HepG2 (cell line): Measurements from ENCODE around the gene USP30. TPM values are rescaled to one million over a fixed set of nuclear protein-coding genes. Genes with fewer than 3 reads are reported as not detected.

Experiments
- ATF1 ChIP-seq: IDR thresholded peaks from 2 replicates; pipeline ENCODE4 v1.6.1; 2016; ENCODE audit warnings: mild to moderate bottlenecking, control low read depth
- DR1 ChIP-seq: sonication (generic); formaldehyde crosslinking; IDR thresholded peaks from 2 replicates; pipeline ENCODE4 v1.8.0; 2021; ENCODE audit warnings: mild to moderate bottlenecking, missing genetic modification reagents, inconsistent platforms
- FOXA3 ChIP-seq: IDR thresholded peaks from 2 replicates; pipeline ENCODE4 v1.6.1; 2016; ENCODE audit warnings: missing genetic modification reagents, missing compliant biosample characterization
- GABPB1 ChIP-seq: IDR thresholded peaks from 2 replicates; pipeline ENCODE4 v1.6.1; 2016; ENCODE audit warnings: mild to moderate bottlenecking, missing genetic modification reagents, moderate library complexity, missing compliant biosample characterization
- HMG20A ChIP-seq: IDR thresholded peaks from 2 replicates; pipeline ENCODE4 v1.6.1; 2016; ENCODE audit warnings: borderline replicate concordance
- HNRNPUL1 ChIP-seq: fragments of 200-400 bp; formaldehyde crosslinking; IDR thresholded peaks from 2 replicates; pipeline ENCODE4 v1.6.1; 2017; ENCODE audit warnings: low read depth, mild to moderate bottlenecking, low read length, moderate library complexity
- KDM4B ChIP-seq: sonication (generic); formaldehyde crosslinking; IDR thresholded peaks from 2 replicates; pipeline ENCODE4 v1.4.0; 2020; ENCODE audit warnings: missing genetic modification reagents
- KDM5A ChIP-seq: fragments of 200-600 bp; sonication (generic); IDR thresholded peaks from 2 replicates; pipeline ENCODE4 v1.7.0; 2018; ENCODE audit warnings: antibody characterized with exemption, mild to moderate bottlenecking, low read length, borderline replicate concordance
- MAFF ChIP-seq: IDR thresholded peaks from 2 replicates; pipeline ENCODE4 v1.6.1; 2011; ENCODE audit warnings: low read depth, low read length, improper control_type of control experiment
- MBD4 ChIP-seq: IDR thresholded peaks from 2 replicates; pipeline ENCODE4 v1.6.1; 2012; ENCODE audit warnings: low read length, inconsistent platforms, borderline replicate concordance
- MZF1 ChIP-seq: sonication (generic); formaldehyde crosslinking; IDR thresholded peaks from 2 replicates; pipeline ENCODE4 v1.8.1; 2023; ENCODE audit warnings: mild to moderate bottlenecking, missing genetic modification reagents, borderline replicate concordance
- NFE2 ChIP-seq: sonication (generic); formaldehyde crosslinking; IDR thresholded peaks from 2 replicates; pipeline ENCODE4 v1.4.0; 2020; ENCODE audit warnings: missing genetic modification reagents
- RELA ChIP-seq: sonication (generic); formaldehyde crosslinking; IDR thresholded peaks from 2 replicates; pipeline ENCODE4 v1.4.0; 2020; ENCODE audit warnings: missing genetic modification reagents
- RFX5 ChIP-seq: IDR thresholded peaks from 2 replicates; pipeline ENCODE4 v1.6.1; 2011; ENCODE audit warnings: low read depth, low read length, improper control_type of control experiment
- RXRB ChIP-seq: IDR thresholded peaks from 2 replicates; pipeline ENCODE4 v1.6.1; 2016; ENCODE audit warnings: borderline replicate concordance, missing genetic modification reagents, missing compliant biosample characterization
- SMARCC2 ChIP-seq: fragments of 450-650 bp; IDR thresholded peaks from 2 replicates; pipeline ENCODE4 v1.6.1; 2017; ENCODE audit warnings: antibody characterized with exemption, mild to moderate bottlenecking
- SP4 ChIP-seq: sonication (generic); formaldehyde crosslinking; IDR thresholded peaks from 2 replicates; pipeline ENCODE4 v1.8.1; 2023; ENCODE audit warnings: mild to moderate bottlenecking, missing genetic modification reagents
- TCF12 ChIP-seq, 2 experiments: fragments of 450-650 bp in 1 of 2; sonication (generic) in 1 of 2; formaldehyde crosslinking in 1 of 2; IDR thresholded peaks; 2 replicates each; pipeline versions ENCODE4 v1.6.1 to v1.8.0; 2017 to 2022; ENCODE audit warnings: antibody characterized with exemption in 1 of 2, mild to moderate bottlenecking in 1 of 2, missing genetic modification reagents in 1 of 2, moderate library complexity in 1 of 2
- ZBTB38 ChIP-seq: sonication (generic); formaldehyde crosslinking; IDR thresholded peaks from 2 replicates; pipeline ENCODE4 v1.5.1; 2020; ENCODE audit warnings: mild to moderate bottlenecking, missing genetic modification reagents
- ZMYM2 ChIP-seq: sonication (generic); formaldehyde crosslinking; IDR thresholded peaks from 2 replicates; pipeline ENCODE4 v1.8.0; 2022; ENCODE audit warnings: mild to moderate bottlenecking, missing genetic modification reagents
- ZNF224 ChIP-seq: sonication (generic); formaldehyde crosslinking; IDR thresholded peaks from 2 replicates; pipeline ENCODE4 v1.5.0; 2020; ENCODE audit warnings: mild to moderate bottlenecking, missing genetic modification reagents
- ZNF772 ChIP-seq: sonication (generic); formaldehyde crosslinking; IDR thresholded peaks from 2 replicates; pipeline ENCODE4 v1.5.0; 2020; ENCODE audit warnings: mild to moderate bottlenecking, missing genetic modification reagents
- polyA plus RNA-seq, 8 experiments: library from polyadenylated mRNA; depleted of rRNA in 3 of 8; stranded (reverse) in 7 of 8; unstranded in 1 of 8; fragments of >200 nt; fragmentation: Illumina TruSeq in 4 of 8; extraction: Trizol in 4 of 8; gene quantifications; 2 replicates each; pipeline versions ENCODE4 v1.2.1 to v1.2.3, GENCODE V29; 2011 to 2016; ENCODE audit warnings: low read depth in 4 of 8, missing spikeins in 1 of 8, mixed read lengths in 1 of 8; ENCODE audit not compliant: insufficient read depth in 1 of 8
- total RNA-seq, 5 experiments: library from RNA; depleted of rRNA; stranded (reverse); fragments of >200 nt; fragmentation: Illumina TruSeq; extraction: Trizol; gene quantifications; 2 replicates each; pipeline ENCODE4 v1.2.3, GENCODE V29; 2016; ENCODE audit warnings: low read depth in 1 of 5
- TF ChIP-seq, protein P1 (sequence below), 2 experiments: IDR thresholded peaks; 2 replicates each; pipeline ENCODE4 v1.6.1; 2011 to 2012; ENCODE audit warnings: low read length in 2 of 2, borderline replicate concordance in 1 of 2, low read depth in 1 of 2, mild to moderate bottlenecking in 1 of 2, moderate library complexity in 1 of 2
- TF ChIP-seq, protein P2 (sequence below): sonication (generic); formaldehyde crosslinking; IDR thresholded peaks from 2 replicates; pipeline ENCODE4 v1.5.1; 2020; ENCODE audit warnings: mild to moderate bottlenecking, missing genetic modification reagents

USP30 gene
- total and polyA plus RNA-seq, 2 of the 13 experiments (the other 11 are each of a cell fraction or from before 2014, with no cell fraction given) = 11.2 to 20.8 TPM

DNA sequence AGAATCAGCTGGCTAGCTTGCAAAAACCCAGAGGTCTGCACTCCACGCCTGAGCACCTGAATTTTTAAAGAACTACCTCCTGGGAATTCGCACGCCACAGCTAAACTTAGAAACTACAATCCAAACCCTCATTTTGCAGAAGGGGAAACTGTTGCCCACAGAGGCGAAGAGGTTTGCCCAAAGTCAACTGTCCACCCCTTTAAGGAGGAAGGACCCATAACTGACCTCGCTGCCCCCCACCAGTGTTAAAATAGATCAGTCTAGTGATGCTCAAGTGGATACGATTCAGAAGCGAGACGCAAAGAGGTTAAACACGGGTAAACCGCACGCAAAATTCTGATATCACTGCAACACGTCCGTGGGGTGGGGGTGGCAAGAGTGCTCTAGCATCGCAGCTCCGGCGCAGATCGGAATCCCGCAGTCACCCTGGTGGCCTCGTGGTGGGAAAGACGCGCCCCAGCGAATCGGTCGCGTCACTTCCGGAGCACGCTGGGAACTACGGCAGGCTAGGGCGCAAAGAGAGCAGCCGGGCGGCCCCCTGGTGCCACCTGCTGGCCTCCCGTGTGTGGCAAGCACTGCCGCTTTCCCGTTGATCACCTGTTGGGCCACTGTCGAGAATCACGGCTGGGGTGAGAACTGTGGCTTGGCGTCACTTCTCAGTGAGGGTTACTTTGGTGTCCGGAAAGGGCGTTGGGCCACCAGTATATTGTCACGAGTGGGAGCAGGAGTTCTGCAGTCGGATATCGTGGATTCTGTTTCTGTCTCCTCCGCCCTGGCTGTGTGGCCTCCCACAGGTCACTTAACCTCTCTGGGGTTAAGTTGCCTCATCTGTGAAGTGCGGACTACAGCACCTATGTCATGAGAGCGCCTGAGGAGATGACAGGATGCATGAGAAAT, 40.9 kb downstream of the USP30 start, which contains the start of gene ALKBH2 (continued):
- TF ChIP-seq ZNF772 (CRISPR knock-in tag) (peak; percentile 97), ZBTB38 (CRISPR knock-in tag) (peak; percentile 80; the same call in 1 of the 2 replicates), SP4 (peak; percentile 67; the same call in 1 of the 2 replicates), GABPB1 (CRISPR knock-in tag) (peak; percentile 99), ATF1 (CRISPR knock-in tag) (peak; percentile 92), RELA (CRISPR knock-in tag) (peak; percentile 55; the same call in 1 of the 2 replicates), HNRNPUL1 (no peak), KDM4B (CRISPR knock-in tag) (peak; percentile 84), RFX5 (no peak), TCF12 (IDR thresholded peaks at IDR 0.05) (no peak), TCF12 (CRISPR knock-in tag; IDR thresholded peaks at IDR 0.05) (peak; percentile 52; the same call in 1 of the 2 replicates), SMARCC2 (no peak), KDM5A (peak; percentile 62; the same call in 1 of the 2 replicates), RXRB (peak; percentile 89), NFE2 (CRISPR knock-in tag) (no peak), ZNF224 (CRISPR knock-in tag) (no peak), MAFF (no peak), FOXA3 (CRISPR knock-in tag) (peak; percentile 73), MZF1 (no peak), HMG20A (CRISPR knock-in tag) (no peak; the same call in 1 of the 2 replicates), DR1 (0 out of 2 replicates have a peak, but pooled peaks have one; percentile 38), ZMYM2 (CRISPR knock-in tag) (peak; percentile 83), MBD4 (no peak)
- TF ChIP-seq, protein P1, sequence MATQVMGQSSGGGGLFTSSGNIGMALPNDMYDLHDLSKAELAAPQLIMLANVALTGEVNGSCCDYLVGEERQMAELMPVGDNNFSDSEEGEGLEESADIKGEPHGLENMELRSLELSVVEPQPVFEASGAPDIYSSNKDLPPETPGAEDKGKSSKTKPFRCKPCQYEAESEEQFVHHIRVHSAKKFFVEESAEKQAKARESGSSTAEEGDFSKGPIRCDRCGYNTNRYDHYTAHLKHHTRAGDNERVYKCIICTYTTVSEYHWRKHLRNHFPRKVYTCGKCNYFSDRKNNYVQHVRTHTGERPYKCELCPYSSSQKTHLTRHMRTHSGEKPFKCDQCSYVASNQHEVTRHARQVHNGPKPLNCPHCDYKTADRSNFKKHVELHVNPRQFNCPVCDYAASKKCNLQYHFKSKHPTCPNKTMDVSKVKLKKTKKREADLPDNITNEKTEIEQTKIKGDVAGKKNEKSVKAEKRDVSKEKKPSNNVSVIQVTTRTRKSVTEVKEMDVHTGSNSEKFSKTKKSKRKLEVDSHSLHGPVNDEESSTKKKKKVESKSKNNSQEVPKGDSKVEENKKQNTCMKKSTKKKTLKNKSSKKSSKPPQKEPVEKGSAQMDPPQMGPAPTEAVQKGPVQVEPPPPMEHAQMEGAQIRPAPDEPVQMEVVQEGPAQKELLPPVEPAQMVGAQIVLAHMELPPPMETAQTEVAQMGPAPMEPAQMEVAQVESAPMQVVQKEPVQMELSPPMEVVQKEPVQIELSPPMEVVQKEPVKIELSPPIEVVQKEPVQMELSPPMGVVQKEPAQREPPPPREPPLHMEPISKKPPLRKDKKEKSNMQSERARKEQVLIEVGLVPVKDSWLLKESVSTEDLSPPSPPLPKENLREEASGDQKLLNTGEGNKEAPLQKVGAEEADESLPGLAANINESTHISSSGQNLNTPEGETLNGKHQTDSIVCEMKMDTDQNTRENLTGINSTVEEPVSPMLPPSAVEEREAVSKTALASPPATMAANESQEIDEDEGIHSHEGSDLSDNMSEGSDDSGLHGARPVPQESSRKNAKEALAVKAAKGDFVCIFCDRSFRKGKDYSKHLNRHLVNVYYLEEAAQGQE (IDR thresholded peaks at IDR 0.05; ENCODE audit: borderline replicate concordance in 1 of 2, low read depth in 1 of 2, low read length in 2 of 2) = 0 out of 4 replicates have a peak, but pooled peaks of 1 of the 2 experiments have one; percentile 57
- TF ChIP-seq, protein P2, sequence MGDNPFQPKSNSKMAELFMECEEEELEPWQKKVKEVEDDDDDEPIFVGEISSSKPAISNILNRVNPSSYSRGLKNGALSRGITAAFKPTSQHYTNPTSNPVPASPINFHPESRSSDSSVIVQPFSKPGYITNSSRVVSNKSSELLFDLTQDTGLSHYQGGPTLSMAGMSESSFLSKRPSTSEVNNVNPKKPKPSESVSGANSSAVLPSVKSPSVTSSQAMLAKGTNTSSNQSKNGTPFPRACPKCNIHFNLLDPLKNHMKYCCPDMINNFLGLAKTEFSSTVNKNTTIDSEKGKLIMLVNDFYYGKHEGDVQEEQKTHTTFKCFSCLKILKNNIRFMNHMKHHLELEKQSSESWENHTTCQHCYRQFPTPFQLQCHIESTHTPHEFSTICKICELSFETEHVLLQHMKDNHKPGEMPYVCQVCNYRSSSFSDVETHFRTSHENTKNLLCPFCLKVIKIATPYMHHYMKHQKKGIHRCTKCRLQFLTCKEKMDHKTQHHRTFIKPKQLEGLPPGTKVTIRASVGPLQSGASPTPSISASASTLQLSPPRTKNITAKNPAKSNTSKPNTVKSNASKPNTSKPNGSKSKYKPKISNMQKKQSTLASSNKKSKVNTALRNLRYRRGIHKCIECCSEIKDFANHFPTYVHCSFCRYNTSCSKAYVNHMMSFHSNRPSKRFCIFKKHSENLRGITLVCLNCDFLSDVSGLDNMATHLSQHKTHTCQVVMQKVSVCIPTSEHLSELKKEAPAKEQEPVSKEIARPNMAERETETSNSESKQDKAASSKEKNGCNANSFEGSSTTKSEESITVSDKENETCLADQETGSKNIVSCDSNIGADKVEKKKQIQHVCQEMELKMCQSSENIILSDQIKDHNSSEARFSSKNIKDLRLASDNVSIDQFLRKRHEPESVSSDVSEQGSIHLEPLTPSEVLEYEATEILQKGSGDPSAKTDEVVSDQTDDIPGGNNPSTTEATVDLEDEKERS (CRISPR knock-in tag) = peak; percentile 91
